Neural progenitor cell (in vitro differentiated cells): ENCODE measurements around the gene NEURL4. TPM values are rescaled to one million over a fixed set of nuclear protein-coding genes. Genes with fewer than 3 reads are reported as not detected.
"Not testable (repeated sequence)": the region's sequence is repeated elsewhere in the genome, so short reads cannot be mapped to it uniquely, and the experiment has no call there.

Experiments used
- DNase-seq: peaks from one replicate; pipeline ENCODE4 v3.0.0-alpha.2; 2016; ENCODE audit warnings: low spot score
- H2AFZ ChIP-seq: fragments of 200-600 bp; sonication (generic); replicated peaks from 2 replicates; pipeline ENCODE4 v1.6.1; 2016; ENCODE audit warnings: antibody characterized with exemption
- H3F3A ChIP-seq: fragments of 200-600 bp; sonication (generic); 2 replicates; pipeline ENCODE4 v1.6.1; 2016; ENCODE audit warnings: antibody characterized with exemption, low read depth
- H3K27ac ChIP-seq: fragments of 200-600 bp; sonication (generic); 2 replicates; pipeline ENCODE4 v1.5.1; 2016; ENCODE audit warnings: mild to moderate bottlenecking
- H3K27me3 ChIP-seq: fragments of 200-600 bp; sonication (generic); 2 replicates; pipeline ENCODE4 v1.6.1; 2016; ENCODE audit warnings: mild to moderate bottlenecking, moderate library complexity
- H3K36me3 ChIP-seq: fragments of 200-600 bp; sonication (generic); 2 replicates; pipeline ENCODE4 v1.5.1; 2016
- H3K4me1 ChIP-seq: fragments of 200-600 bp; sonication (generic); 2 replicates; pipeline ENCODE4 v1.6.1; 2016; ENCODE audit warnings: mixed run types
- H3K4me2 ChIP-seq: fragments of 200-600 bp; sonication (generic); 2 replicates; pipeline ENCODE4 v1.6.1; 2016
- H3K4me3 ChIP-seq: fragments of 200-600 bp; sonication (generic); 2 replicates; pipeline ENCODE4 v1.5.1; 2016
- H3K79me2 ChIP-seq: fragments of 200-600 bp; sonication (generic); 2 replicates; pipeline ENCODE4 v1.6.1; 2016; ENCODE audit warnings: low read depth
- H3K9ac ChIP-seq: fragments of 200-600 bp; sonication (generic); 2 replicates; pipeline ENCODE4 v1.6.1; 2016
- H3K9me3 ChIP-seq: fragments of 200-600 bp; sonication (generic); 2 replicates; pipeline ENCODE4 v1.5.1; 2016; ENCODE audit warnings: low read depth
- H4K20me1 ChIP-seq: fragments of 200-600 bp; sonication (generic); 2 replicates; pipeline ENCODE4 v1.6.1; 2016; ENCODE audit warnings: low read depth
- H3K27ac Mint-ChIP-seq: 3 replicates; pipeline ENCODE4 v1.8.0; 2021; ENCODE audit warnings: mixed read lengths
- H3K27me3 Mint-ChIP-seq: 2 replicates; pipeline ENCODE4 v1.8.0; 2022; ENCODE audit warnings: low read depth, mild to moderate bottlenecking, inconsistent platforms, moderate library complexity, mixed read lengths; ENCODE audit not compliant: insufficient read depth
- H3K36me3 Mint-ChIP-seq: 3 replicates; pipeline ENCODE4 v1.8.0; 2021; ENCODE audit warnings: mixed read lengths
- H3K4me1 Mint-ChIP-seq: 3 replicates; pipeline ENCODE4 v1.8.0; 2021; ENCODE audit warnings: mixed read lengths
- H3K4me3 Mint-ChIP-seq: 3 replicates; pipeline ENCODE4 v1.8.0; 2021; ENCODE audit warnings: mild to moderate bottlenecking, moderate library complexity, mixed read lengths
- H3K9me3 Mint-ChIP-seq: 3 replicates; pipeline ENCODE4 v1.8.0; 2020; ENCODE audit warnings: mixed read lengths
- EZH2 ChIP-seq: fragments of 200-600 bp; sonication (generic); IDR thresholded peaks from 2 replicates; pipeline ENCODE4 v1.6.1; 2017; ENCODE audit warnings: antibody characterized with exemption, mild to moderate bottlenecking, moderate library complexity
- EZH2phosphoT487 ChIP-seq: fragments of 200-600 bp; sonication (generic); IDR thresholded peaks from 2 replicates; pipeline ENCODE4 v1.6.1; 2017; ENCODE audit warnings: antibody characterized with exemption
- total RNA-seq: library from RNA; depleted of rRNA; stranded (reverse); fragments of >200 nt; gene quantifications from 2 replicates; pipeline ENCODE4 v1.2.3, GENCODE V29; 2015; ENCODE audit warnings: low replicate concordance
- TF ChIP-seq, protein P1 (sequence below): fragments of 200-600 bp; sonication (generic); IDR thresholded peaks from 2 replicates; pipeline ENCODE4 v1.5.1; 2017; ENCODE audit warnings: antibody characterized with exemption, mild to moderate bottlenecking

Gene NEURL4
- total RNA-seq, 1 donor from 2014 or later: 5.1 TPM

GRCh38 chr17:7369825-7370224, 40.7 kb upstream of the NEURL4 start:
- Histone ChIP-seq H3K9ac (no peak overlapping the region), H3K79me2 (no peaks in the 10 kb centered on the region), H4K20me1 (no peaks in the 10 kb centered on the region), H2AFZ (no peak overlapping the region), H3K27me3 (peaks cover 7% of the 10 kb centered on the region), H3K9me3 (no peaks in the 10 kb centered on the region), H3K36me3 (no peaks in the 10 kb centered on the region), H3K27ac (no peak overlapping the region), H3K4me2 (no peak overlapping the region), H3F3A (no peaks in the 10 kb centered on the region), H3K4me1 (no peaks in the 10 kb centered on the region), H3K4me3 (no peak overlapping the region)
- Mint-ChIP-seq H3K27me3 (peaks cover 3% of the 10 kb centered on the region), H3K9me3 (no peaks in the 10 kb centered on the region), H3K4me3 (no peak overlapping the region), H3K27ac (no peak overlapping the region), H3K4me1 (peaks cover 3% of the 10 kb centered on the region), H3K36me3 (no peaks in the 10 kb centered on the region)
- no peak for TF ChIP-seq EZH2
- TF ChIP-seq, protein P1, sequence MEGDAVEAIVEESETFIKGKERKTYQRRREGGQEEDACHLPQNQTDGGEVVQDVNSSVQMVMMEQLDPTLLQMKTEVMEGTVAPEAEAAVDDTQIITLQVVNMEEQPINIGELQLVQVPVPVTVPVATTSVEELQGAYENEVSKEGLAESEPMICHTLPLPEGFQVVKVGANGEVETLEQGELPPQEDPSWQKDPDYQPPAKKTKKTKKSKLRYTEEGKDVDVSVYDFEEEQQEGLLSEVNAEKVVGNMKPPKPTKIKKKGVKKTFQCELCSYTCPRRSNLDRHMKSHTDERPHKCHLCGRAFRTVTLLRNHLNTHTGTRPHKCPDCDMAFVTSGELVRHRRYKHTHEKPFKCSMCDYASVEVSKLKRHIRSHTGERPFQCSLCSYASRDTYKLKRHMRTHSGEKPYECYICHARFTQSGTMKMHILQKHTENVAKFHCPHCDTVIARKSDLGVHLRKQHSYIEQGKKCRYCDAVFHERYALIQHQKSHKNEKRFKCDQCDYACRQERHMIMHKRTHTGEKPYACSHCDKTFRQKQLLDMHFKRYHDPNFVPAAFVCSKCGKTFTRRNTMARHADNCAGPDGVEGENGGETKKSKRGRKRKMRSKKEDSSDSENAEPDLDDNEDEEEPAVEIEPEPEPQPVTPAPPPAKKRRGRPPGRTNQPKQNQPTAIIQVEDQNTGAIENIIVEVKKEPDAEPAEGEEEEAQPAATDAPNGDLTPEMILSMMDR: no peak
- no peak for TF ChIP-seq EZH2phosphoT487
- no peak for DNase-seq

DNA sequence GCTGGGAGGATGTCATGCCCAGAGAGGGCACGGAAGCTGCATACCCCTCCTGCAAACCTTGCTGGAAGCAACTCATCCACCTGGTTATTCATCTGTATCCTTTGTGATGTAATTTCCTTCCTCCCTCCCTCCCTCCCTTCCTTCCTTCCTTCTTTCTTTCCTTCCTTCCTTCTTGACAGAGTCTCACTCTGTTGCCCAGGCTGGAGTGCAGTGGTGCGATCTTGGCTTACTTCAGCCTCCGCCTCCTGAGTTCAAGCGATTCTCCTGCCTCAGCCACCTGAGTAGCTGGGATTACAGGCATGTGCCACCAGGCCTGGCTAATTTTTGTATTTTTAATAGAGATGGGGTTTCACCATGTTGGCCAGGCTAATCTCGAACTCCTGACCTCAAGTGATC, 39.5 kb upstream of the NEURL4 start:
- not testable (repeated sequence) for H3K27ac ChIP-seq, H3K9ac ChIP-seq, H3K9me3 Mint-ChIP-seq, H2AFZ ChIP-seq, H3K27me3 Mint-ChIP-seq, H3K36me3 ChIP-seq, H3K4me1 Mint-ChIP-seq, H3K9me3 ChIP-seq, H4K20me1 ChIP-seq, H3K27me3 ChIP-seq, H3K79me2 ChIP-seq, H3K27ac Mint-ChIP-seq, H3F3A ChIP-seq, H3K4me1 ChIP-seq, DNase-seq, H3K4me3 ChIP-seq, H3K4me3 Mint-ChIP-seq, H3K4me2 ChIP-seq, H3K36me3 Mint-ChIP-seq

DNA sequence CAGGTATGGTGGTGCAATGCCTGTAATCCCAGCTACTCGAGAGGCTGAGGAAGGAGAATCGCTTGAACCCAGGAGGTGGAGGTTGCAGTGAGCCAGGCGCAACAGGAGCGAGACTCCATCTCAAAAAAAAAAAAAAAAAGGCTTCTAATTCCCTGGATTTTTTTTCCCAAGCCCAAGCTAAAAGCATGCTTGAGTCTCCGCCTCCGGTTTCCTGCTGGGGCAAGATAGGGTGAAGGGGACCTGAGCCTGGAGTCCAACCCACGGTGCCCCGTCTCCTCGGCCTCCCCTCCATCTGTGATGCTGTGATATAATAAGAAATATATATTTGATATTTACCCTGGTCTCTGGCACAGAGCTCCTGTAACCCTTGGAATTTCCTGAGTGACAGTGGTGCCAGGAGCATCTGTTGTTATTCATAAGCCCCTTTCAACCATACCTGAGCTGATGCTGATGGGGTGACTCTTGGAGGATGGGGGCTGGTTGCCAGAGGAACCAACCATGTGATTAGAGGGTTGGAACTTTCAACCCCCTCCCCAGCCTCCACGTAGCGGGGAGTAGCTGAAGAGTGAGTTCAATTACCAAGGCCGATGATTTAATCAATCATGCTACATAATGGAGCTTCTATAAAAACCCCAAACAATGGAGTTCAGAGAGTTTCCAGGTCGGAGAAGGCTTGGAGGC, 38.9 kb upstream of the NEURL4 start:
- peaks cover 5% of the 10 kb centered on the region for H3K27me3 Mint-ChIP-seq
- H3K4me3 Mint-ChIP-seq: no peak overlapping the region
- no peaks in the 10 kb centered on the region for H3K36me3 ChIP-seq
- no peak overlapping the region for H3K27ac ChIP-seq
- H4K20me1 ChIP-seq: no peaks in the 10 kb centered on the region
- peaks cover 3% of the 10 kb centered on the region for H3K4me1 Mint-ChIP-seq
- H3K36me3 Mint-ChIP-seq: no peaks in the 10 kb centered on the region
- no peaks in the 10 kb centered on the region for H3K9me3 Mint-ChIP-seq
- no peak overlapping the region for H2AFZ ChIP-seq
- H3K4me1 ChIP-seq: no peaks in the 10 kb centered on the region
- TF ChIP-seq EZH2phosphoT487 (no peak), EZH2 (no peak)
- TF ChIP-seq, protein P1: no peak
- H3K27ac Mint-ChIP-seq: no peak overlapping the region
- H3K9me3 ChIP-seq: no peaks in the 10 kb centered on the region
- no peak for DNase-seq
- no peaks in the 10 kb centered on the region for H3K79me2 ChIP-seq
- no peaks in the 10 kb centered on the region for H3F3A ChIP-seq
- no peak overlapping the region for H3K4me3 ChIP-seq
- no peak overlapping the region for H3K9ac ChIP-seq
- H3K4me2 ChIP-seq: no peak overlapping the region
- H3K27me3 ChIP-seq: peaks cover 7% of the 10 kb centered on the region

DNA sequence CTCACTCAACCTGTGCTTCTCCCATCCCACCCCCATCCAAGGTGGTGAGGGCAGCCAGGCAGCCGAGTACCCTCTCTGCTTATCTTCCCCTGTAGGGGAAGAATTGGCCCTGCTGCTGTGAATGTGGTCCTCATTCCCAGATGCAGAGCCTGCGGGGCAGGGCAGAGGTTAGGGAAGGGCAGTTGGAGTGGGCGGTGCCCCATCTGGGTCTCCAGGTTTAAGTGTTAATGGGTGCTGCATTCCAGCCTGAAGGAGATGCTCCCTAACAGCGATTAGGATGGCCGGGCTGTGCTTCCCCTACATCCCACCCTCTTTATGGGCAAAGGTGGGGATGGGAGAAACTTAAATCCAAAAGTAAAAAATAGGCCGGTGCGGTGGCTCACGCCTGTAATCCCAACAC, 37.9 kb upstream of the NEURL4 start:
- no peak overlapping the region for H3K27ac ChIP-seq
- no peak overlapping the region for H3K4me3 ChIP-seq
- H3K4me1 ChIP-seq: no peaks in the 10 kb centered on the region
- H3K4me1 Mint-ChIP-seq: peaks cover 3% of the 10 kb centered on the region
- H3K27me3 Mint-ChIP-seq: peaks cover 6% of the 10 kb centered on the region
- no peaks in the 10 kb centered on the region for H3K36me3 ChIP-seq
- H3K27me3 ChIP-seq: peaks cover 7% of the 10 kb centered on the region
- H3K4me2 ChIP-seq: no peak overlapping the region
- no peaks in the 10 kb centered on the region for H4K20me1 ChIP-seq
- no peak overlapping the region for H3K27ac Mint-ChIP-seq
- TF ChIP-seq, protein P1: no peak
- H3F3A ChIP-seq: no peaks in the 10 kb centered on the region
- H3K4me3 Mint-ChIP-seq: no peak overlapping the region
- H3K9me3 Mint-ChIP-seq: no peaks in the 10 kb centered on the region
- no peaks in the 10 kb centered on the region for H3K9me3 ChIP-seq
- no peak for DNase-seq
- no peaks in the 10 kb centered on the region for H3K79me2 ChIP-seq
- no peak overlapping the region for H2AFZ ChIP-seq
- no peak overlapping the region for H3K9ac ChIP-seq
- H3K36me3 Mint-ChIP-seq: no peaks in the 10 kb centered on the region

- H3K27me3 ChIP-seq, H3K27ac ChIP-seq, H3K4me1 ChIP-seq, H3F3A ChIP-seq, H2AFZ ChIP-seq, H3K27me3 Mint-ChIP-seq, H3K4me1 Mint-ChIP-seq, H3K9me3 Mint-ChIP-seq, H3K9ac ChIP-seq, H3K9me3 ChIP-seq, H4K20me1 ChIP-seq, H3K4me3 ChIP-seq, H3K36me3 ChIP-seq, H3K36me3 Mint-ChIP-seq, H3K4me2 ChIP-seq, H3K4me3 Mint-ChIP-seq, H3K27ac Mint-ChIP-seq, H3K79me2 ChIP-seq, DNase-seq: not testable (repeated sequence)
Observed at GRCh38 chr17:7365963-7366362, 36.8 kb upstream of the NEURL4 start.
